Inferior parietal cortex (tissue), 1 donor: Measurements from ENCODE around the gene NUDT16.
"Not testable (repeated sequence)": the region's sequence is repeated elsewhere in the genome, so short reads cannot be mapped to it uniquely, and the experiment has no call there.

Source experiments
- DNase-seq: peaks from one replicate; pipeline ENCODE4 v3.0.0-alpha.2; 2016; ENCODE audit errors: extremely low spot score

Gene NUDT16

GRCh38 chr3:131381445-131382291 is at the start of gene NUDT16:
NUDT16 (plus strand) TSS chr3:131381774; CDS start chr3:131381805, 31 bp downstream.
- peak; percentile 97 for DNase-seq

- no peak for DNase-seq
These were observed 42.5 kb upstream of the NUDT16 start for GRCh38 chr3:131338948-131339640.

GRCh38 chr3:131341761-131342160 is 39.8 kb upstream of the NUDT16 start:
- no peak for DNase-seq

DNA sequence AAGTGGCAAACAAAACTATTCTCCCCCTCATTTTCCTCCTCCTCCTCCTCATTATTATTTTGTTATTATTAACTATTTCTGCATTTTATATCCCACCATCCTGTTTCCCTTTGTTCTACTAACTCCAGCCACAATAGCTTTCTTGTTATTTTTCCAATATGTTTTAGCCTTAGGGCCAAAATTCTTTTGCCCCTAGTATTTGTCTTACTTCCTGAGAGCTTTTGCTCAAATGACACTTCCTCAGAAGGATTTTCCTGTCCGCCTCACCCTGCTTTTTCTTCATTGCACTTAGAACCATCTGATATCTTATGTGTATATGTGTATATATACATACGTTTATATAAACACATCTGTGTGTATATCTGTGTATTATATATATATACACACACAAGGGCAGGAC is 32.7 kb upstream of the NUDT16 start:
- no peak for DNase-seq

DNA sequence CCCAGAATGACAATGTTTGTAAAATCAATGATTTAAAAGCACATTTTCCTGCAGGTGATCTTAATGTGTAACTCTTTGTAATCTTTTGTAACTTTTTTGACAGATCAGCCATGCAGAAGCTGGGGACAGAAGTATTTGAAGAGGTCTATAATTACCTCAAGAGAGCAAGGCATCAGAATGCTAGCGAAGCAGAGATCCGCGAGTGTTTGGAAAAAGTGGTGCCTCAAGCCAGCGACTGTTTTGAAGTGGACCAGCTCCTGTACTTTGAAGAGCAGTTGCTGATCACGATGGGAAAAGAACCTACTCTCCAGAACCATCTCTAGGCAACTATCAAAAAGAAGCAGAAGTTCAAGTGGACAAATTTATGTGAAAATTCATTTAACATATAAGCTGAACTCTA is 32.1 kb upstream of the NUDT16 start:
- DNase-seq = no peak

DNA sequence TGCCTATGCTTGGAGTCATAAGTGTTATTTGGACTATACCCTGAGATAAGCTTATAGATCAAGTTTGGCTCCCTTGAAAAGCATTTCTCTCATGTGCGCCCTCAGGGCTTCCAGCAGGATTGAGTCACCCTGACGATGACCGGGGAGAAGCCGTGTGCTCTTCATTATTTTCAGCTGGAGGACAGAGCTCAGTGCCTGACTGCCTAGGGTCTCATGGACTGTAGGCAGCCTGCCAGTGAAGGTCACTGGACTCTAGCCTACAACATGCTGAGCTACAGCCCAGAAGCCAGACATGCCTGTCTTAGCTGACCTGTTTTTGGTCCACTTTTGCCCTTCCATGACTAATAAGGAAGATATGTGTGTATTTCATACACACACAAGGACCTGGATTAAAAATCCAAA is 31.6 kb upstream of the NUDT16 start:
- no peak for DNase-seq

DNA sequence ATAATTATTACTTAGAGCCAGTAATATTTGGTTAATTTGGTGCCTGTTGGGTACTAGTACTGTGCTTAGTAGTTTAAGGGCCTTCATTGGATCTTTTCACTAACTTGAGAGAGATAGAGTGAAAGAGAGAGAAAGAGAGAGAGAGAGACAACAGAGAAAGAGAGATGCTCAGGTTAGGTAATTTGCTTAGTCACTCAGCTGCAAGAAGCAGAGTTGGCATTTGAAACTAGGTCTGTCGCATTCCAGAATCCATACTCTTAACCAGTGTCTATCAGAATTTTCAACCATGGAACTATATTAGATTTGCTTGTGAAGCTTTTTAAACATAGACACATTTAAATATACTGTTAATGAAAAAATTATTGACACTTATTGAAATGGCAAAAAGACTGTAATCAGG is 31.1 kb upstream of the NUDT16 start:
- no peak for DNase-seq

GRCh38 chr3:131353016-131353877 is 28.3 kb upstream of the NUDT16 start:
- no peak for DNase-seq

DNA sequence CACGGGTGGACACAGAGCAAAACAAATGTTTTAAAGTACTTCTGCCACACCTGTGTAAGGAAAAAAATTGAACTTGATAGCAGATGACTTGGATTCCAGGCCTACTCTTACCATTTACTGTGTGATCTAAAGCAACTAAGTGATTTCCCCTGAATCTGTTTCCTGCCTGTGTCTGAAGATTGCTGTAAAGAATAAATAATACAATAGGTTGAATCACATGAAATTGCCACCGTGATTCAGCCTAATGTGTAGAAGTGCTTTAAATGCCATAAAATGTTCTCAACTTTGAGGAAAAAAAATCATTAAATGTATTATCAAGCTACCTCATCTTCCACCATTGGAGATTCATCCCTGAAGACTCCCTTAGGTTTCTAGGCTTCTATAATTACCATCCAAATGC is 27.6 kb upstream of the NUDT16 start:
- no peak for DNase-seq

GRCh38 chr3:131356006-131356595 is 25.5 kb upstream of the NUDT16 start:
- DNase-seq = no peak

GRCh38 chr3:131357275-131357674 is 24.3 kb upstream of the NUDT16 start:
- no peak for DNase-seq

DNA sequence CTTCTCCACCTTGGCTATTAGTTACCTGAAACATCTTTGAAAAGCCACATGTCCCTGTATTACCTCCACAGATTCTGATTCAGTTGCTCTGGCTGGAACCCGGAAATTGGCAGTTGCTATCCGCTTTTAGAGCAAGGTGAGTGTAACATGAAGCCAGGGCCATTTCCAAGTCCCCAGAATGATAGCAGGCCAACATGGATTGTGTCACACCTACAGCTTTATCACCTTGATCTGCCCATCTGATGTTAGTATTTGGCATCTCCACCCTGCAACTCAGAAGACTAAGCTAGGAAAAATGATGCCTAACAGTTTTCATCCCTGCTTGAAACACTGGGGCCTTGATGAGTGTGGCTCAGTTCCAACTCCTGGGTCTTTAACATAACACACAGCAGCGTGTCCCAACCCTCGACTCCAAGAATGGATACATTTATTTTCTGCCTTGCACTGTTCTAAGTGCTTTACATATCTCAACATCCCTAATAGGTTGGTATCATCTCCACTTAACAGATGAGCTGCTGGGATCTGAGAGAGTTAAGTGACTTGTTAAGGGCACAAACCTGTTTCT is 21.3 kb upstream of the NUDT16 start:
- no peak for DNase-seq

DNA sequence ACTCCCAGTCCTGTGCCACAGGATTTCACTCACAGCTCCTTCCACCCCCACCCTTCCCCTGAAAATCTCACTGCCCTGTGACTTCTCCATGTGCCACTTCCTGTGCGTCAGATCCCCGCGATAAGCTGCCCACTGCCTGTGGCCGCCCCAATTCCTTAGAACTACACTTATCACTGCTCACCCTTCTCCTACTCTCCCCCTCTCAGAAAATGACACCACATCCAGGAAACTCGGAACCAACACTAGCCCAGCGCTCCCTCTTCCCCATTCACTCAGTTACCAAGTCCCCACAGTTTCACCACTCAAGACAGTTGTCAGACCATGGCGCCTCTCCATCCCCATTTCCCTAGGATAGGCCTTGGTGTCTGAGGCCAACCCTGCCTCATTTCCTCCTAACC is 20.5 kb upstream of the NUDT16 start:
- not testable (repeated sequence) for DNase-seq

DNA sequence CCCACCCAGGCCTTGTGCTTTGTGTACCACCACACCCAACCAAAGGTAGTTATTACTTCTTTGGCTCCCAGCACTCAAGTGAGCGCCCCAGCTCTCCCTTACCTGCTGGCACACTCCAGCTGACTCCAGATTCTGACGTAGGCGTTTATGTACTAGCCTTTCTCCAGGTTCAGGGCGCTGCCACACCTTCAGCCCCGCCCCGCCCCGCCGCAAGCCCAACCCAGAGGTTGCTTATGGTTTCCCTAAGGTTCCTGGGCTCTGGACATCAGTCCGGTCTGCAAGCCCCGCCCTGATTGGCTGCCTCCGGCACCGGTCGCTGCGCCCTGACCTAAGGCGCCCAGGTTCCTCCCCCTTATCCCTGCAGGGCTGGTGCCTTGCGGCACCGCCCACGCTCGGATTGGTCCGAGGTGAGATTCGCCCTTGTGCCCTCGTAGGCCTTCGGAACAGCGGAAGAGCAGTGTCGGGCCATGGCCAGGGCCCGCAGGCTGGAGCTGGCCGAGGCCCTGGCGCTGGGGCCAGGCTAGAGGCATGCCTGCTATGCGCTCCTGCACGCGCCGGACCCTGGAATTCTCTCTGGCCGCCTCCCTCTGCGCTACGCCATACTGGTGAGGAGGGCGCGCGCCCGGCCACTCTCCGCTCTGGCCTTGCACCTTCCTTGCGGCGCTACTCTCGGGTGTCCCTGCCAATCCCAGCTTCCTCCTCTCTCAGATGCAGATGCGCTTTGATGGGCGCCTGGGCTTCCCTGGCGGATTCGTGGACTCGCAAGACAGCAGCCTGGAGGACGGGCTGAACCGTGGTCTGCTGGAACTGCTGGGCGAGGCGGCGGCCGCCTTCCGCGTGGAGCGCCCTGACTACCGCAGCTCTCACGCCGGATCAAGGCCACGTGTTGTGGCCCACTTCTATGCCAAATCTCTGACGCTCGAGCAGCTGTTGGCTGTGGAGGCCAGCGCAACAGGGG is 19.8 kb upstream of the NUDT16 start:
- no peak for DNase-seq

- DNase-seq = no peak
These were observed 18.3 kb upstream of the NUDT16 start for GRCh38 chr3:131363275-131363674.

DNA sequence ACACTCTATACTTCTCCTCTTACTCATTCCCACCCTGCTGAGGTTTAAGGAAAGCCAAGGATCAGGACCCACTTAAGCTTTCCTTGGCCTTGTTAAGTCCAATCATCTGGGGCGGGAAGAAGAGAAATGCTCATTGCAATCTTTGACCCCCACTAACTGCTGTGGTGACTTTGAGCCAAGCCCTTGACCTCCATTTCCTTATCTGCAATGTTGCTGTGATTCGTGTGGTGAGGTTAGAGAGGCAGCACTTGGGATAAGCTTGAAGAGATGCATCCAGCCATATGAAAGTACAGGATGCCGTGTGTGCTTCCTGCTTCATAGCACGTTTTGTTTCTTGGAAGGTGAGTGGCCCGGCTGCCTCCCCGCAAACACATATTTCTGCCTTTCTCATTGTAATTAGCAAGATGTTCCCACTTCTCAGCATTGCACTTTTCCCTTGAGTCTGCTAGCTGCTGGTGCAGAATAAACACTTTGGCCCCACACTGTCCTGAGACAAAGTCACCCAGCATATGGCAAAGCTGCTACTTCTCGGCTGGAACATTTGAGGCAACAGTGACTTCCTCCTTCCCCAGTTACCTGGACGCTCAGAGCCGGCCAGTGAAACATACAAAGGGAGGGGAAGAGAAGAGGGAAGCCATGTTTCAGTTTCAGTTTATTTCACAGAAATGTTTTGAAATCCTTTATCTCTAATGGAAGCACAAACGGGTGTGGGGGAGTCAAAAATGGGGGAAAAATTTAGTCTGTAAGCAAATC is 10.5 kb upstream of the NUDT16 start:
- DNase-seq = no peak

- no peak for DNase-seq
These were observed 9.9 kb upstream of the NUDT16 start for GRCh38 chr3:131371688-131372066.

DNA sequence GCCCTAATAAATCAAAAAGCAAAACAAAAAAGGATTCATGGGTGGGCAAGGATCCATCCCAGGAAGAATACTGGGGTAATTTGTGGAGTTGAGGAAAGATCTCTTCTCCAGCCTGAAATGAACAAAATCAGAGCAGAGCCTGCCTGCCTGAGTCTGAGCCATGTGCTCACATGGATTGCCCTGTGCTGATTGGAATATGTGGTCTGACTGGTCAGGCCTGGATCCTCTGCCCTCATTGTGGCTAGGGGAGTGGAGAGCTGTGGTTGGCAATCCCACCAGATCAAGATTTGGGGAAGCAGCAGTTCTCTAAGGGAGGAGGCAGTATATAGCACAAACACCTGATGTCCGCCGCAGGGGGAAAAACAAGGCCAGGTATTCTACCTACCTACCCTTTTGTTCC is 6.8 kb upstream of the NUDT16 start:
- no peak for DNase-seq

DNA sequence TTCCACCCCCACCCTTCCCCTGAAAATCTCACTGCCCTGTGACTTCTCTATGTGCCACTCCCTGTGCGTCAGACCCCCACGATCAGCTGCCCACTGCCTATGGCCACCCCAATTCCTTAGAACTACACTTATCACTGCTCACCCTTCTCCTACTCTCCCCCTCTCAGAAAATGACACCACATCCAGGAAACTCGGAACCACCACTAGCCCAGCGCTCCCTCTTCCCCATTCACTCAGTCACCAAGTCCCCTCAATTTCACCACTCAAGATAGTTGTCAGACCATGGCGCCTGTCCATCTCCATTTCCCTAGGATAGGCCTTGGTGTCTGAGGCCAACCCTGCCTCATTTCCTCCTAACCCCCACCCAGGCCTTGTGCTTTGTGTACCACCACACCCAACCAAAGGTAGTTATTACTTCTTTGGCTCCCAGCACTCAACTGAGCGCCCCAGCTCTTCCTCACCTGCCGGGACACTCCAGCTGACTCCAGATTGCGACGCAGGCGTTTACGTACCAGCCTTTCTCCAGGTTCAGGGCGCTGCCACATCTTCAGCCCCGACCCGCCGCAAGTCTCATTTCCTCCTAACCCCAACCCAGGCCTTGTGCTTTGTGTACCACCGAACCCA is 641 bp upstream of the NUDT16 start:
- not testable (repeated sequence) for DNase-seq
